Spinal cord (tissue), 10 donors: ENCODE data around the gene CYP2W1. TPM values are rescaled to one million over a fixed set of nuclear protein-coding genes. Genes with fewer than 3 reads are reported as not detected.
"Not testable (repeated sequence)": the region's sequence is repeated elsewhere in the genome, so short reads cannot be mapped to it uniquely, and the experiment has no call there.

ENCODE experiments used
- DNase-seq, 6 donors: peaks; one replicate each; pipeline versions ENCODE4 v3.0.0 to v3.0.0-alpha.2; 2013 to 2015; ENCODE audit warnings: low spot score in 6 of 6, low read depth in 4 of 6
- H3K27ac ChIP-seq: one replicate; pipeline ENCODE4 v1.5.1; 2013; ENCODE audit warnings: low read depth, low read length, control low read depth
- H3K27me3 ChIP-seq: one replicate; pipeline ENCODE4 v1.6.1; 2013; ENCODE audit warnings: low read length; ENCODE audit not compliant: control insufficient read depth, insufficient read depth
- H3K36me3 ChIP-seq: one replicate; pipeline ENCODE4 v1.6.1; 2013; ENCODE audit warnings: low read length; ENCODE audit not compliant: control insufficient read depth, insufficient read depth
- H3K4me1 ChIP-seq: one replicate; pipeline ENCODE4 v1.6.1; 2013; ENCODE audit warnings: low read length; ENCODE audit not compliant: control insufficient read depth, insufficient read depth
- H3K4me3 ChIP-seq: one replicate; pipeline ENCODE4 v1.5.1; 2013; ENCODE audit warnings: low read depth, low read length, control low read depth
- H3K9me3 ChIP-seq: one replicate; pipeline ENCODE4 v1.6.1; 2013; ENCODE audit warnings: low read length; ENCODE audit not compliant: control insufficient read depth, insufficient read depth
- WGBS: methylation state at CpG from one replicate; pipeline ENCODE4 v1.1.5; 2013; ENCODE audit warnings: missing lambda C conversion rate; ENCODE audit not compliant: insufficient coverage; 5-methylcytosine and 5-hydroxymethylcytosine counted together
- polyA plus RNA-seq, 2 donors: library from polyadenylated mRNA; unstranded; fragments of 120-200 nt; gene quantifications; one replicate each; pipeline ENCODE4 v1.2.1, GENCODE V29; 2013; ENCODE audit not compliant: insufficient read length in 2 of 2
- total RNA-seq, 2 donors: library from RNA; depleted of rRNA in 1 of 2; stranded (reverse); fragments of 120-200 nt in 1 of 2; fragments of >200 nt in 1 of 2; gene quantifications; one replicate each; pipeline versions ENCODE4 v1.2.3 to v1.2.4, GENCODE V29; 2013 to 2014
- donor health status: healthy.

The CYP2W1 gene
- total and polyA plus RNA-seq, 4 donors: 0.44 to 1.8 (median 1.1) TPM

GRCh38 chr7:959271-959670 is 23.7 kb upstream of the CYP2W1 start:
- Histone ChIP-seq H3K27ac (no peak overlapping the region), H3K9me3 (no peaks in the 10 kb centered on the region), H3K27me3 (no peaks in the 10 kb centered on the region), H3K36me3 (peaks cover 12% of the 10 kb centered on the region), H3K4me3 (no peak overlapping the region), H3K4me1 (peaks cover 23% of the 10 kb centered on the region)
- WGBS: 59% methylated on average over 15 of the region's 20 CpGs
- DNase-seq: no peak

GRCh38 chr7:959740-960139 is 23.2 kb upstream of the CYP2W1 start:
- WGBS: 100% methylated on average over 6 of the region's 10 CpGs
- Histone ChIP-seq H3K36me3 (peaks cover 15% of the 10 kb centered on the region), H3K4me1 (peaks cover 28% of the 10 kb centered on the region)
- not testable (repeated sequence) for H3K9me3 ChIP-seq, DNase-seq, H3K4me3 ChIP-seq, H3K27ac ChIP-seq, H3K27me3 ChIP-seq

GRCh38 chr7:960269-960871 is 22.6 kb upstream of the CYP2W1 start:
- H3K9me3 ChIP-seq: no peaks in the 10 kb centered on the region
- 75% methylated on average over 26 of the region's 31 CpGs for WGBS
- H3K4me3 ChIP-seq: no peak overlapping the region
- H3K4me1 ChIP-seq: peaks cover 26% of the 10 kb centered on the region
- DNase-seq: peak in 1 of 6 donors; percentile 45
- H3K36me3 ChIP-seq: peaks cover 15% of the 10 kb centered on the region
- no peaks in the 10 kb centered on the region for H3K27me3 ChIP-seq
- H3K27ac ChIP-seq: no peak overlapping the region

- not testable (repeated sequence) for H3K4me3 ChIP-seq, DNase-seq, H3K9me3 ChIP-seq, H3K27ac ChIP-seq, H3K27me3 ChIP-seq
- Histone ChIP-seq H3K36me3 (peaks cover 15% of the 10 kb centered on the region), H3K4me1 (peaks cover 26% of the 10 kb centered on the region)
- WGBS: 47% methylated on average over 3 of the region's 13 CpGs
Observed at GRCh38 chr7:960972-961371, 22.0 kb upstream of the CYP2W1 start.

- Histone ChIP-seq H3K4me1 (peaks cover 26% of the 10 kb centered on the region), H3K4me3 (no peak overlapping the region), H3K36me3 (peaks cover 23% of the 10 kb centered on the region), H3K27ac (no peak overlapping the region), H3K9me3 (no peaks in the 10 kb centered on the region), H3K27me3 (no peaks in the 10 kb centered on the region)
- 90% methylated on average over 37 of the region's 37 CpGs for WGBS
- DNase-seq: no peak
Observed at GRCh38 chr7:961546-962400, 21.2 kb upstream of the CYP2W1 start.

- no peak for DNase-seq
- no peak overlapping the region for H3K4me3 ChIP-seq
- no peaks in the 10 kb centered on the region for H3K27me3 ChIP-seq
- WGBS: 83% methylated on average over 14 of the region's 17 CpGs
- H3K9me3 ChIP-seq: no peaks in the 10 kb centered on the region
- H3K27ac ChIP-seq: no peak overlapping the region
- peaks cover 24% of the 10 kb centered on the region for H3K4me1 ChIP-seq
- peaks cover 30% of the 10 kb centered on the region for H3K36me3 ChIP-seq
Observed at GRCh38 chr7:962401-963081, 20.4 kb upstream of the CYP2W1 start.

GRCh38 chr7:963236-964078 is 19.5 kb upstream of the CYP2W1 start:
- H3K36me3 ChIP-seq: peaks cover 31% of the 10 kb centered on the region
- no peak overlapping the region for H3K27ac ChIP-seq
- H3K9me3 ChIP-seq: no peaks in the 10 kb centered on the region
- no peak for DNase-seq
- H3K4me3 ChIP-seq: no peak overlapping the region
- H3K4me1 ChIP-seq: peaks cover 15% of the 10 kb centered on the region
- no peaks in the 10 kb centered on the region for H3K27me3 ChIP-seq
- WGBS: 70% methylated on average over 27 of the region's 37 CpGs

GRCh38 chr7:964401-965231 is 18.4 kb upstream of the CYP2W1 start:
- 61% methylated on average over 23 of the region's 27 CpGs for WGBS
- Histone ChIP-seq H3K36me3 (peaks cover 40% of the 10 kb centered on the region), H3K4me3 (no peak overlapping the region), H3K9me3 (no peaks in the 10 kb centered on the region), H3K27ac (no peak overlapping the region), H3K4me1 (peaks cover 15% of the 10 kb centered on the region), H3K27me3 (no peaks in the 10 kb centered on the region)
- peak in 2 of 6 donors; percentile 25 to 85 for DNase-seq
